Measurements from ENCODE around the gene C1orf21. TPM values are rescaled to one million over a fixed set of nuclear protein-coding genes. Genes with fewer than 3 reads are reported as not detected.

Gene C1orf21
- total and polyA plus RNA-seq, 2 donors (not counting 3 experiments of a cell fraction or from before 2014, with no cell fraction given) = 0.79 to 8.5 TPM

- H3K9me1 ChIP-seq (replicated peaks; ENCODE audit: control insufficient read depth, extremely low read depth, insufficient read depth, low read length) = no peaks in the 10 kb centered on the region
- H3K4me1 ChIP-seq (ENCODE audit: control insufficient read depth, extremely low read depth, insufficient read depth, low read length) = no peaks in the 10 kb centered on the region
- no peak for TF ChIP-seq MYC (IDR thresholded peaks at IDR 0.05; ENCODE audit: low read depth, low read length)
- no peak for TF ChIP-seq FOS (IDR thresholded peaks at IDR 0.05; ENCODE audit: borderline replicate concordance, insufficient read depth, low read length)
- TF ChIP-seq POLR2AphosphoS5 (IDR thresholded peaks at IDR 0.05; ENCODE audit: insufficient read depth, low read depth, low read length) = no peak
- TF ChIP-seq, protein P1, sequence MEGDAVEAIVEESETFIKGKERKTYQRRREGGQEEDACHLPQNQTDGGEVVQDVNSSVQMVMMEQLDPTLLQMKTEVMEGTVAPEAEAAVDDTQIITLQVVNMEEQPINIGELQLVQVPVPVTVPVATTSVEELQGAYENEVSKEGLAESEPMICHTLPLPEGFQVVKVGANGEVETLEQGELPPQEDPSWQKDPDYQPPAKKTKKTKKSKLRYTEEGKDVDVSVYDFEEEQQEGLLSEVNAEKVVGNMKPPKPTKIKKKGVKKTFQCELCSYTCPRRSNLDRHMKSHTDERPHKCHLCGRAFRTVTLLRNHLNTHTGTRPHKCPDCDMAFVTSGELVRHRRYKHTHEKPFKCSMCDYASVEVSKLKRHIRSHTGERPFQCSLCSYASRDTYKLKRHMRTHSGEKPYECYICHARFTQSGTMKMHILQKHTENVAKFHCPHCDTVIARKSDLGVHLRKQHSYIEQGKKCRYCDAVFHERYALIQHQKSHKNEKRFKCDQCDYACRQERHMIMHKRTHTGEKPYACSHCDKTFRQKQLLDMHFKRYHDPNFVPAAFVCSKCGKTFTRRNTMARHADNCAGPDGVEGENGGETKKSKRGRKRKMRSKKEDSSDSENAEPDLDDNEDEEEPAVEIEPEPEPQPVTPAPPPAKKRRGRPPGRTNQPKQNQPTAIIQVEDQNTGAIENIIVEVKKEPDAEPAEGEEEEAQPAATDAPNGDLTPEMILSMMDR (IDR thresholded peaks at IDR 0.05; ENCODE audit: extremely low read depth in 1 of 2, insufficient read depth in 1 of 2, low read depth in 1 of 2, low read length in 2 of 2) = no peak
- no peak for TF ChIP-seq GATA2 (IDR thresholded peaks at IDR 0.05; ENCODE audit: insufficient read depth, insufficient read length, low read depth, low read length)
- no peak for TF ChIP-seq EZH2 (IDR thresholded peaks at IDR 0.05; ENCODE audit: borderline replicate concordance, low read depth, low read length, severe bottlenecking)
- TF ChIP-seq JUN (IDR thresholded peaks at IDR 0.05; ENCODE audit: borderline replicate concordance, insufficient read depth, insufficient read length, low read depth) = no peak
- no peak for TF ChIP-seq POLR2A (IDR thresholded peaks at IDR 0.05; ENCODE audit: low read depth, low read length)
- no peaks in the 10 kb centered on the region for H3K36me3 ChIP-seq (ENCODE audit: control insufficient read depth in 2 of 2, extremely low read depth in 1 of 2, insufficient read depth in 2 of 2, low read length in 2 of 2)
- no peak overlapping the region for H3K4me2 ChIP-seq (ENCODE audit: insufficient read depth, low read length)
- H3K9me3 ChIP-seq (replicated peaks; ENCODE audit: control insufficient read depth, insufficient read depth, low read length) = no peaks in the 10 kb centered on the region
- H3K27ac ChIP-seq (ENCODE audit: insufficient read depth, low read depth, low read length) = no peak overlapping the region
- ChIA-PET POLR2A (no interaction called here), CTCF (interaction anchor here (1.2 kb wide), 1 partner anchor 18 kb away, joined by 3 read pairs; no protein-coding TSS in a partner anchor)
- intact Hi-C loops (cut with micrococcal nuclease) = no loop called here
- BruUV-seq (replicated peaks) = no TSS peak
- no peaks in the 10 kb centered on the region for H3K79me2 ChIP-seq (ENCODE audit: control insufficient read depth, insufficient read depth, low read length)
- no peaks in the 10 kb centered on the region for H4K20me1 ChIP-seq (replicated peaks; ENCODE audit: control insufficient read depth, extremely low read depth, insufficient read depth, low read length)
- dilution Hi-C loops (cut with MboI; ENCODE audit: extremely low pct_ligation_motif_present, low sequenced_read_pairs) = no loop called here
- no peaks in the 10 kb centered on the region for H3K27me3 ChIP-seq (ENCODE audit: control insufficient read depth in 2 of 2, insufficient read depth in 2 of 2, low read length in 2 of 2)
- H3K9ac ChIP-seq (replicated peaks; ENCODE audit: extremely low read depth, insufficient read depth, low read length) = no peak overlapping the region
- no peak for DNase-seq (ENCODE audit: low read depth, low spot score)
- FAIRE-seq = no peak
- no peak overlapping the region for H3K4me3 ChIP-seq (replicated peaks in 1 of 3; ENCODE audit: insufficient read depth in 1 of 3, low read depth in 1 of 3, low read length in 3 of 3)
- H2AFZ ChIP-seq (ENCODE audit: low read depth, low read length) = no peak overlapping the region
Measured at GRCh38 chr1:184427722-184428121, 40.9 kb downstream of the C1orf21 start.
